Upper lobe of left lung (tissue), 6 donors: ENCODE measurements around the gene DDIT4. TPM values are rescaled to one million over a fixed set of nuclear protein-coding genes. Genes with fewer than 3 reads are reported as not detected.
A peak's percentile ranks its signal among the peaks of the same experiment; 100 is the strongest.

Experiments used
- ATAC-seq, 2 donors: fragments of 200-7000 bp; cut with Tn5 transposase; one replicate each; pipeline ENCODE4 v1.9.1; 2022; ENCODE audit warnings: mild to moderate bottlenecking in 2 of 2, moderate library complexity in 2 of 2; ENCODE audit not compliant: low FRiP score in 2 of 2
- DNase-seq, 2 donors: peaks; one replicate each; pipeline ENCODE4 v3.0.0-alpha.2; 2019 to 2020
- H3K27ac ChIP-seq, 4 donors: fragments of 200-600 bp; sonication (generic); one replicate each; pipeline ENCODE4 v1.5.1; 2016 to 2019
- H3K27me3 ChIP-seq, 4 donors: fragments of 200-600 bp; sonication (generic); one replicate each; pipeline ENCODE4 v1.5.1; 2017 to 2019
- H3K36me3 ChIP-seq, 4 donors: fragments of 200-600 bp; sonication (generic); one replicate each; pipeline ENCODE4 v1.5.1; 2016 to 2019
- H3K4me1 ChIP-seq, 4 donors: fragments of 200-600 bp; sonication (generic); one replicate each; pipeline ENCODE4 v1.5.1; 2018 to 2019
- H3K4me3 ChIP-seq, 4 donors: fragments of 200-600 bp; sonication (generic); one replicate each; pipeline ENCODE4 v1.5.1; 2017 to 2019; ENCODE audit warnings: mild to moderate bottlenecking in 2 of 4, moderate library complexity in 1 of 4
- H3K9me3 ChIP-seq, 4 donors: fragments of 200-600 bp; sonication (generic); one replicate each; pipeline ENCODE4 v1.5.1; 2018 to 2019
- EP300 ChIP-seq, 4 donors: sonication (generic); formaldehyde crosslinking; IDR thresholded peaks; one replicate each; pipeline ENCODE4 v1.5.1; 2017; ENCODE audit warnings: antibody characterized with exemption in 4 of 4, control low read depth in 2 of 4
- POLR2A ChIP-seq, 4 donors: fragments of 450-650 bp; IDR thresholded peaks; one replicate each; pipeline ENCODE4 v1.5.1; 2016 to 2017; ENCODE audit warnings: antibody characterized with exemption in 4 of 4, mild to moderate bottlenecking in 2 of 4
- POLR2AphosphoS5 ChIP-seq, 2 donors: sonication (generic); formaldehyde crosslinking; IDR thresholded peaks; one replicate each; pipeline ENCODE4 v1.5.1; 2017; ENCODE audit warnings: antibody characterized with exemption in 2 of 2
- WGBS, 2 donors: methylation state at CpG; one replicate each; pipeline ENCODE4 v1.1.5; 2017 to 2018; 5-methylcytosine and 5-hydroxymethylcytosine counted together
- total RNA-seq, 6 donors: library from RNA; depleted of rRNA in 4 of 6; stranded (reverse); fragments of >200 nt in 4 of 6; gene quantifications; one replicate each; pipeline versions ENCODE4 v1.1.0 to v1.2.1, GENCODE V29; 2016 to 2021
- TF ChIP-seq, protein P1 (sequence below), 6 experiments: fragments of 450-650 bp in 4 of 6; fragments of 200-600 bp in 2 of 6; sonication (generic) in 2 of 6; IDR thresholded peaks; one replicate each; pipeline ENCODE4 v1.5.1; 2016 to 2019; ENCODE audit warnings: antibody characterized with exemption in 6 of 6
- donor health status: DM: no; HTN: no; CAD: no; lungs with moderate emphysema.
- donor health status: DM: no; HTN: yes; CAD: no; lungs with severe emphysema.

The DDIT4 gene
- total RNA-seq, 6 donors from 2014 or later = 81.0 to 218 (median 151) TPM

DNA sequence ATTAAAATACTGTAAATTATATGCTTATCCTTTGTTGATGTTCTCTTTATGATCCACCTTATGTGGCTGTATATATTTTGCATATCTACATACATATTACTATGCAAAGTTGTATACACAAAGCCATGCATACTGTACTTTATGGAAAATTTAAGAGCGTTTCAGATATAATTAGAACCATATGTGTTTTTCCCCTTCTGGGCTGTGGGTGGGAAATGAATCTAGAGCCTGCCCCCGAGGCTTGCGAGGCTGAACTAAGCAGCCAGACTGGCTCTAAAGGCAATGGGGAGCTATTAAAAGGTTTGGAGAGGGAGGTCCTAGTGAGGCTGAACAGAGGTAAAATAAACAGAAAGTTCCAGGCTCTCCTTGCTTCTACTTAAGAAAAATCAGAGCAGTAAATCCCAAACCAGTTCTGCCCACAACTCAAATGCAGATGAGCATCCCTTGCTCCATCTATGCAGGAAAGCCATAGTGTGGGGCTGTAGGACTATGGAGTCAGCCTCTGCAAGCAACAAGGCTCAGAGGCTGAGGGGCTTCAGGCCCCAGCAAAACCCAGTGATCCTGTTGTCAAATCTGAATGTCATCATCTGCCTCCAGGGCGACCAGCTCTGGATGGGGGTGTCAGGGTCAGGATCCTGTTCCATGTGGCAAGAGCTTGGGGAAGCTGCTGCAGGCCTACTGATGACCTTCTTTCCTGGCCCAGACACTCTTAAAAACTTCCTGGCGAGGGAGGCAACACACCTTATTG, 14.1 kb upstream of the DDIT4 start:
- no peak for DNase-seq
- Histone ChIP-seq H3K4me3 (no peak overlapping the region), H3K9me3 (no peaks in the 10 kb centered on the region), H3K4me1 (peaks cover 66 to 77% (median 70%) of the 10 kb centered on the region in 4 donors), H3K27me3 (no peaks in the 10 kb centered on the region), H3K36me3 (no peaks in the 10 kb centered on the region), H3K27ac (peak overlapping the region; percentile 72 to 98 (median 92))
- 60 to 61% methylated on average over 4 to 5 of the region's 5 CpGs for WGBS, 2 donors
- no peak for ATAC-seq
- TF ChIP-seq POLR2AphosphoS5 (IDR thresholded peaks at IDR 0.05) = no peak
- TF ChIP-seq POLR2A (IDR thresholded peaks at IDR 0.05) = no peak
- TF ChIP-seq EP300 (IDR thresholded peaks at IDR 0.05) = no peak
- TF ChIP-seq, protein P1, sequence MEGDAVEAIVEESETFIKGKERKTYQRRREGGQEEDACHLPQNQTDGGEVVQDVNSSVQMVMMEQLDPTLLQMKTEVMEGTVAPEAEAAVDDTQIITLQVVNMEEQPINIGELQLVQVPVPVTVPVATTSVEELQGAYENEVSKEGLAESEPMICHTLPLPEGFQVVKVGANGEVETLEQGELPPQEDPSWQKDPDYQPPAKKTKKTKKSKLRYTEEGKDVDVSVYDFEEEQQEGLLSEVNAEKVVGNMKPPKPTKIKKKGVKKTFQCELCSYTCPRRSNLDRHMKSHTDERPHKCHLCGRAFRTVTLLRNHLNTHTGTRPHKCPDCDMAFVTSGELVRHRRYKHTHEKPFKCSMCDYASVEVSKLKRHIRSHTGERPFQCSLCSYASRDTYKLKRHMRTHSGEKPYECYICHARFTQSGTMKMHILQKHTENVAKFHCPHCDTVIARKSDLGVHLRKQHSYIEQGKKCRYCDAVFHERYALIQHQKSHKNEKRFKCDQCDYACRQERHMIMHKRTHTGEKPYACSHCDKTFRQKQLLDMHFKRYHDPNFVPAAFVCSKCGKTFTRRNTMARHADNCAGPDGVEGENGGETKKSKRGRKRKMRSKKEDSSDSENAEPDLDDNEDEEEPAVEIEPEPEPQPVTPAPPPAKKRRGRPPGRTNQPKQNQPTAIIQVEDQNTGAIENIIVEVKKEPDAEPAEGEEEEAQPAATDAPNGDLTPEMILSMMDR (IDR thresholded peaks at IDR 0.05) = no peak

DNA sequence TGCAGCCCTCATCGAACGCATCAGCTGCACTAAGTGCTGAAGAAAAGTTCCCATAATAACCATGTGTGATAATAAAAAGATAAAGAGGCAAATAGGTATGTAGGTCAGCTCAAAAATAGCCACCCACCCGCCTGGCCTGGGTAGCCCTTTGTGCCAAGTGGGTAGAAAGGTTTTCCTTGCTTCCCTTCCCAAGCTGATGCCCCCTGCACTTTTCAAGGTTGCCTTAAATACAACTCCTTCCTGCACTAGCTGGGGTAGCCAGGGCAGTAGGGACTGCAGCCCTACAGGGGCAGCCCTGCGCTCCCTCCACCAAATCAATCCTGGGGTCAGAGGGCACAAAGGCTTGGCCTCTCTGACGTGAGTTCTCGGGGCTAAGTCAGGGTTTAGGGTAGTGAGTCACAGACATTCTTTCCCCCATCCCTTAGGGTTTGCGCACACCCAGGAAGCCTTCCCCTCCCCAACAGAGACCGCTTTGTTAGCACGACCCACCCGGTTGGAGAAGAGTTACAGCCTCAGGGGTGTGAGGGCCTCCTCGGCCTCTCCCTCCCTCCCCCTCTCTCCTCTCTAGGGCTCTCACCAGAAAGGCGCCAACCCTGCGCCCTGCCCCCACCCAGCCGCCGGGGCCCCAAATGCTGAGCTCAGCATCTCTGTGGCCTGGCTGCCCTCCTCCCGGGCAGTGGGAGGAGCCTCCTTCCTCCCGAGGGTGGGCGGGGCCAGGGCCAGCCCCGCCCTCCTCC, 13.3 kb upstream of the DDIT4 start:
- DNase-seq (peak; percentile 90 to 96), ATAC-seq (peak; percentile 91 to 92)
- H3K27ac ChIP-seq = peak overlapping the region; percentile 72 to 98 (median 92)
- peak overlapping the region in 3 of 4 donors; percentile 50 to 60 (median 55) for H3K4me3 ChIP-seq
- 20 to 37% methylated on average over 7 to 19 of the region's 19 CpGs for whole genome bisulfite sequencing, 2 donors
- H3K27me3 ChIP-seq = no peaks in the 10 kb centered on the region
- H3K4me1 ChIP-seq = peaks cover 58 to 70% (median 63%) of the 10 kb centered on the region in 4 donors
- TF ChIP-seq POLR2AphosphoS5 (IDR thresholded peaks at IDR 0.05) (peak; percentile 46 to 56), POLR2A (IDR thresholded peaks at IDR 0.05) (peak in 1 of 4 donors; percentile 57), EP300 (IDR thresholded peaks at IDR 0.05) (peak in 1 of 4 donors; percentile 29)
- TF ChIP-seq, protein P1 (IDR thresholded peaks at IDR 0.05) = no peak
- no peaks in the 10 kb centered on the region for H3K9me3 ChIP-seq
- no peaks in the 10 kb centered on the region for H3K36me3 ChIP-seq

DNA sequence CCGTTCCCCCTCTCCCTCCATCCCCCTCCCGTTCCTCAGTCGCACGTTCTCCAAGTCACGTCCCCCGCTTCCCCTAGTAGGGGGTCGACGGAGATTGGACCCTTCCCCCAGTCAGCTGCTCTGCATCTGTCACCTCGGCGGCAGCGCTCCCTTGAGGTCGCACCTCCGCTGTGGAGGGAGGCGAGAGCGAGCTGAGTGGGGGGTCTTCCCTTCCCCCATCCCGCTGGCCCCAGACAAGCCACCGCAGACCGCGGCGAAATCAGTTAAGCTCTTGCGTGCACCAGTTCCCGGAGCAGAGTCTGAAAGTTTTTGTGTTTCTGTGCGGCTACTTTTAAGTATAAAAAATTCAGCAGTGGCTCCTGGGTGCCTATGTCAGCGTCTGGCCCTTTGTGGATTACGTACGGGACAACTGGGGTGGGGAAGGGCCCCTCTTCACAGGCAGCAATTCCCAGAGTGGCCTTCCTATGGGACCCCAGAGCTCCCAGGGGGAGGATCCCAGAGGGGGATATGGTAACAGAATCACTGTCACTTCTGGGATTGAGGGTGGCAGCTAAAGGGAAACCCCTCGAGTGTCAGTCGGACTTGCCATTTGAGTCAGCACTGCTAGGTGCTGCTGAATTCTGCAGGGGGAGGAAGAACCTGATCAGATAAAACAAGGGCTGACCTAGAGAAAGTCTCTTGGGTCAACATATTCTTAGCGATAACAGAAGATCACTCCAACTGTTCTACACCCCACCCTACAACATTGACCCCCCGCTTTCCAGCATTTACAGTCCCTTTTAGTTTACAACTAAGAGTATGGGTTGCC, 12.5 kb upstream of the DDIT4 start:
- 7 to 23% methylated on average over 6 to 26 of the region's 30 CpGs for WGBS, 2 donors
- TF ChIP-seq, protein P1 (IDR thresholded peaks at IDR 0.05) = no peak
- TF ChIP-seq EP300 (IDR thresholded peaks at IDR 0.05) = no peak
- peak in 1 of 2 donors; percentile 22 for TF ChIP-seq POLR2AphosphoS5 (IDR thresholded peaks at IDR 0.05)
- TF ChIP-seq POLR2A (IDR thresholded peaks at IDR 0.05) = peak in 2 of 4 donors; percentile 6 to 62
- Histone ChIP-seq H3K4me3 (peak overlapping the region; percentile 44 to 60 (median 52)), H3K4me1 (peaks cover 51 to 62% (median 55%) of the 10 kb centered on the region in 4 donors), H3K9me3 (no peaks in the 10 kb centered on the region), H3K27me3 (no peaks in the 10 kb centered on the region), H3K27ac (peak overlapping the region; percentile 72 to 98 (median 92)), H3K36me3 (no peaks in the 10 kb centered on the region)
- ATAC-seq (peak; percentile 14 to 36), DNase-seq (no peak)

GRCh38 chr10:72261784-72262404, 11.8 kb upstream of the DDIT4 start:
- Histone ChIP-seq H3K36me3 (no peaks in the 10 kb centered on the region), H3K4me1 (peaks cover 43 to 55% (median 49%) of the 10 kb centered on the region in 4 donors), H3K4me3 (no peak overlapping the region), H3K27me3 (no peaks in the 10 kb centered on the region), H3K9me3 (no peaks in the 10 kb centered on the region), H3K27ac (peak overlapping the region; percentile 72 to 98 (median 92))
- 95 to 96% methylated on average over 7 of the region's 7 CpGs for WGBS, 2 donors
- no peak for ATAC-seq
- TF ChIP-seq POLR2AphosphoS5 (IDR thresholded peaks at IDR 0.05) (no peak), POLR2A (IDR thresholded peaks at IDR 0.05) (no peak), EP300 (IDR thresholded peaks at IDR 0.05) (no peak)
- TF ChIP-seq, protein P1 (IDR thresholded peaks at IDR 0.05) = no peak
- DNase-seq = no peak
